Measurements from ENCODE around the gene ABCB9. TPM values are rescaled to one million over a fixed set of nuclear protein-coding genes. Genes with fewer than 3 reads are reported as not detected.

Gene ABCB9
- total RNA-seq, 6 donors from 2014 or later, result 2.1 to 9.9 (median 4.3) TPM

DNA sequence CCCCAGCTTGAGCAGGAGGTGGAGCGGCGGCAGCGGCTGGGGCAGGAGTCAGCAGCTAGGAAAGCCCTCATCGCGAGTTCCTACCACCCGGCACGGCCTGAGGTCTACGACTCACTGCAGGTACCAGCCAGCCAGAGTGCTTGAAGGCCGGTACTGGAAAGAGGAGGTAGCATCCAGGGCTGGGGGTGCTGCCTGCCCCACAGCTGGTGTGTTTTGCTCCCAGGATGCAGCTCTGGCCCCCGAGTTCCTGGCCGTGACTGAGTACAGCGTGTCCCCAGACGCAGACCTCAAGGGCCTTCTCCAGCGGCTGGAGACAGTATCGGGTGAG, 10.3 kb upstream of the ABCB9 start:
- peak overlapping the region in 1 of 4 donors; percentile 99 for H3K27ac ChIP-seq
- H3K27me3 ChIP-seq, result no peaks in the 10 kb centered on the region
- H3K4me3 ChIP-seq, result no peak overlapping the region
- TF ChIP-seq POLR2A (IDR thresholded peaks at IDR 0.05), result no peak
- TF ChIP-seq, protein P1, sequence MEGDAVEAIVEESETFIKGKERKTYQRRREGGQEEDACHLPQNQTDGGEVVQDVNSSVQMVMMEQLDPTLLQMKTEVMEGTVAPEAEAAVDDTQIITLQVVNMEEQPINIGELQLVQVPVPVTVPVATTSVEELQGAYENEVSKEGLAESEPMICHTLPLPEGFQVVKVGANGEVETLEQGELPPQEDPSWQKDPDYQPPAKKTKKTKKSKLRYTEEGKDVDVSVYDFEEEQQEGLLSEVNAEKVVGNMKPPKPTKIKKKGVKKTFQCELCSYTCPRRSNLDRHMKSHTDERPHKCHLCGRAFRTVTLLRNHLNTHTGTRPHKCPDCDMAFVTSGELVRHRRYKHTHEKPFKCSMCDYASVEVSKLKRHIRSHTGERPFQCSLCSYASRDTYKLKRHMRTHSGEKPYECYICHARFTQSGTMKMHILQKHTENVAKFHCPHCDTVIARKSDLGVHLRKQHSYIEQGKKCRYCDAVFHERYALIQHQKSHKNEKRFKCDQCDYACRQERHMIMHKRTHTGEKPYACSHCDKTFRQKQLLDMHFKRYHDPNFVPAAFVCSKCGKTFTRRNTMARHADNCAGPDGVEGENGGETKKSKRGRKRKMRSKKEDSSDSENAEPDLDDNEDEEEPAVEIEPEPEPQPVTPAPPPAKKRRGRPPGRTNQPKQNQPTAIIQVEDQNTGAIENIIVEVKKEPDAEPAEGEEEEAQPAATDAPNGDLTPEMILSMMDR (IDR thresholded peaks at IDR 0.05), result no peak
- no peak for TF ChIP-seq EP300 (IDR thresholded peaks at IDR 0.05)
- no peak for TF ChIP-seq POLR2AphosphoS5 (IDR thresholded peaks at IDR 0.05)
- DNase-seq, result peak in 1 of 2 donors; percentile 77
- ATAC-seq (ENCODE audit: low FRiP score in 2 of 2), result no peak
- H3K4me1 ChIP-seq, result peaks cover 34 to 64% (median 40%) of the 10 kb centered on the region in 4 donors
- H3K9me3 ChIP-seq, result no peaks in the 10 kb centered on the region
- peaks cover 0 to 6% (median 3%) of the 10 kb centered on the region in 4 donors for H3K36me3 ChIP-seq
- WGBS, 2 donors, result 85 to 91% methylated on average over 10 to 15 of the region's 15 CpGs

DNA sequence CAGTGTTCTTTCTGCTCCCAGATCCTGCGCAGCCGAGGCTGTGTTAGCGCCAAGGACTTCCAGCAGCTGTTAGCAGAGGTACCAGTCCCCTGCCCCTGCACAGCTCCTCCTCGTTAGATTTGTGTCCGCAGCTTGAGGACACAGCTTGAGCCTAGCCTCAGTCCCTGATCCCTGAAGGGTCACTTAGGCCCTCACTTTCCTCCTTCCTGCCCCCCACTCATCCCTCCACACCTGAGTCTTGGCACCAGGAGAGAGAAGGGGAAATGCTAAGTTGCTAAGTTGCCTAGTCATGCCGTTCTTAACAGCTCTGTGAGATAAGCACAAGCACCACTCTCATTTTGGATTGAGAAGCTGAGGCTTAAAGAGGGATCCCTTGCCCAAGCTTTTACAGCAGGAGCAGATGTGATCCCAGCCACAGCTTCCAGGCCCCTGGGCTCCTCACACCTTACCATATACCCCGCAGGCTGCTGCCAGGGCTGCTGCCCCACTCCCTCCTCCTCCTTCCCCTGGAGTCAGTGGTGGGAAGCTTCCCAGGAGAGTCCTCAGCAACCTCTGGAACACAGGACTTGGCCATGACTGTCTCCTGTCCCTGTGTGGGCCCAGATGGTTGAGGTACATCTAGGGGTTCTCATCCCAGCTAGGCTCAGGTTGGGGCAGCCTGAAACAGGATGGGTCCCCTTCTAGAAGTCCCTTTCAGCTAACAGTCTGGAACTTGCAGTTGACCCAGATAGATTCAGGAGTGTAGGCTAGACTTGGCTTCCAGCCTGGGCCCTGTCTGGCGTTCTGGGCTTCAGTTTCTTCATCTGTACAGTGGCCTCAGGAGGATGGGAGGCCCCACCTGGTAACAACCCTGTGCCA, 9.8 kb upstream of the ABCB9 start:
- DNase-seq (no peak), ATAC-seq (ENCODE audit: low FRiP score in 2 of 2) (no peak)
- no peak for TF ChIP-seq POLR2AphosphoS5 (IDR thresholded peaks at IDR 0.05)
- TF ChIP-seq EP300 (IDR thresholded peaks at IDR 0.05), result no peak
- no peak for TF ChIP-seq POLR2A (IDR thresholded peaks at IDR 0.05)
- TF ChIP-seq, protein P1 (IDR thresholded peaks at IDR 0.05), result no peak
- 5 to 11% methylated on average over 6 to 8 of the region's 8 CpGs for WGBS, 2 donors
- Histone ChIP-seq H3K4me1 (peaks cover 32 to 59% (median 35%) of the 10 kb centered on the region in 4 donors), H3K27me3 (no peaks in the 10 kb centered on the region), H3K36me3 (peaks cover 0 to 6% (median 3%) of the 10 kb centered on the region in 4 donors), H3K27ac (peak overlapping the region; percentile 96 to 99 (median 97)), H3K4me3 (peak overlapping the region; percentile 89 to 99 (median 94)), H3K9me3 (no peaks in the 10 kb centered on the region)

DNA sequence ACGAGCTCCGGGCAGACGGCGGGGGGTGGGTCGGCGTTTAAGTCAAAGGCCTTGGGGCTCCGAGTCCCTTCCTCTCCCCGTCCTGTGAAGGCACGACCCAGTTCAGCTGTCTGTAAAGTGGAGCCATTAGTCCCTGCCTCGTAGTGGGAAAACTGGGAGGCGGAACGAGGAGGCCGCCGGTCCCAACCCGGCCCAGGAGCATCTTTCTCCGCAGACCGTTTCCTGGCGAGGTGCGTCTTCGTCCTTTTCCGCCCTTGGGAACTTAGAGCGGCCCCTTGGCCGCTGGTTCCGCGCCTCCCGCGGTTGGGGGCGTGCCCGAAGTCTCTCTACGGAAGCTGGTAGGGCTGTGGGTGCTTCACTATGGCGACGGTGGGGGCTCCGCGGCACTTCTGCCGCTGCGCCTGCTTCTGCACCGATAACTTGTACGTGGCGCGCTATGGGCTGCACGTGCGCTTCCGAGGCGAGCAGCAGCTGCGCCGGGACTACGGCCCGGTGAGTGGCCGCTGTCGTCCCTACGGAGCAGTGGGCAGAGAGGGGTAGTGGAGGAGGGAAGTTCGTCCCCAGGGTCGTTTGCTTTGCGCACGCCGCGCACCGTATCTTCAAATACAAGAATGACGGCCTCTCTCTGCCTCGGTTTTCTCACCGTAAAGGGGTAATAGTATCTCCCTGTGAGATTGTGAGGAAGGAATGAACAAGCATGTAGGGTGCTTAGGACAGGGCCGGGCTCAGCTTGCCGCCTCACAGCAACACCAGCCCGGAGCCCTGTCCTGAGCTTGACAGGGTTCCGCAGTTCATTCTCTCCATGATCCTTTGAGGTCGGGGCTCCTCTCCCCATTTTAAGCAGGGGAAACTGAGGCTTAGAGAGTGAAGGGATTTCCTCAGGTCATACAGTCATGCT, 8.9 kb upstream of the ABCB9 start, which contains the start of gene OGFOD2:
Gene OGFOD2 (plus strand): TSS at position 353 of the 898 bp plus-strand sequence. CDS start 8 bp downstream, at position 361.
- peaks cover 32 to 56% (median 34%) of the 10 kb centered on the region in 4 donors for H3K4me1 ChIP-seq
- no peaks in the 10 kb centered on the region for H3K27me3 ChIP-seq
- TF ChIP-seq POLR2AphosphoS5 (IDR thresholded peaks at IDR 0.05), result peak in 1 of 2 donors; percentile 75
- TF ChIP-seq, protein P1 (IDR thresholded peaks at IDR 0.05), result no peak
- TF ChIP-seq EP300 (IDR thresholded peaks at IDR 0.05), result peak in 1 of 4 donors; percentile 16
- peak in 2 of 4 donors; percentile 17 to 68 for TF ChIP-seq POLR2A (IDR thresholded peaks at IDR 0.05)
- peak within 1 kb of the TSS; percentile 96 to 99 (median 97) for H3K27ac ChIP-seq
- H3K36me3 ChIP-seq, result peaks cover 0 to 6% (median 3%) of the 10 kb centered on the region in 4 donors
- H3K9me3 ChIP-seq, result no peaks in the 10 kb centered on the region
- peak; percentile 97 for ATAC-seq (ENCODE audit: low FRiP score in 2 of 2)
- WGBS, 2 donors, result 0% methylated on average over 7 to 58 of the region's 66 CpGs
- peak; percentile 90 to 97 for DNase-seq
- peak within 1 kb of the TSS; percentile 89 to 99 (median 94) for H3K4me3 ChIP-seq

DNA sequence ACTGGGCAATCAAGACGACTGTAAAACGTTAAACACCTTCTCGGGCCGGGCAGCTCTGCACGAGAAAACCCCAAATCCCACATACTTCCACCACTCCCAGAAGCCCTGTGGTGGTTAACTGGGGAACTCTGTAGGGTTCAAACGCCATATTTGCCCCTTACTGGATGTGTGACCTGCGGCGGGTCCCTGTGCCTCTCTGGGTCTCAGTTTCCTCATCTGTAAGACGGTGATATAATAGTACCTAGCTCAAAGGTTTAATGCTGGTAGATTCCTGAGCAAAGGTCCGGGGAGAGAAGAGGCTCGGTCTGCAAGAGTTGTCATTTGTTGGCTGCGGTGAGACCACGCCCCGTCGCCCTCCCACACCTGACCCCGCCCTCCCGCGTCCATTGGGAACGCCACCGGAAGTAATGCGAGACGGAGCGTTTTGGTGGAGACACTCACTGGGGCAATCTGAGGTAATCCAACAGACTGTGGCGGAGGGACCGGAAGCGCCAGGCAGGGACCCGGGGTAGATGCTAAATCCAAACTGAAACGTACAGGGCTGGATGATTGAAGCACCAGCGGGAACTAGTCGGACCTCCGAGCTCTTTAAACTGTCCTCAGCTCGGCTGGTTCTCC, 8.1 kb upstream of the ABCB9 start:
- Histone ChIP-seq H3K4me3 (peak overlapping the region; percentile 89 to 99 (median 94)), H3K9me3 (no peaks in the 10 kb centered on the region), H3K27ac (peak overlapping the region; percentile 96 to 99 (median 97)), H3K4me1 (peaks cover 25 to 48% (median 28%) of the 10 kb centered on the region in 4 donors), H3K36me3 (peaks cover 0 to 6% (median 3%) of the 10 kb centered on the region in 4 donors), H3K27me3 (no peaks in the 10 kb centered on the region)
- DNase-seq (peak; percentile 97 to 98), ATAC-seq (ENCODE audit: low FRiP score in 2 of 2) (peak; percentile 97 to 98)
- WGBS, 2 donors, result 0% methylated on average over 5 to 32 of the region's 32 CpGs
- TF ChIP-seq EP300 (IDR thresholded peaks at IDR 0.05), result no peak
- peak; percentile 90 for TF ChIP-seq POLR2AphosphoS5 (IDR thresholded peaks at IDR 0.05)
- peak in 2 of 4 donors; percentile 22 to 25 for TF ChIP-seq POLR2A (IDR thresholded peaks at IDR 0.05)
- TF ChIP-seq, protein P1 (IDR thresholded peaks at IDR 0.05), result no peak

Measured in upper lobe of left lung (tissue), 6 donors.